HepG2 (cell line): ENCODE data around the gene RECQL5.

Source experiments
- RCOR2 ChIP-seq: IDR thresholded peaks from 2 replicates; pipeline ENCODE4 v1.6.1; 2016; ENCODE audit warnings: missing biosample characterization, missing genetic modification reagents
- ZNF678 ChIP-seq: sonication (generic); formaldehyde crosslinking; IDR thresholded peaks from 2 replicates; pipeline ENCODE4 v1.4.0; 2020; ENCODE audit warnings: mild to moderate bottlenecking, missing genetic modification reagents
- TF ChIP-seq, protein P1 (sequence below): IDR thresholded peaks from 2 replicates; pipeline ENCODE4 v1.6.1; 2016; ENCODE audit warnings: low read depth, missing genetic modification reagents, missing compliant biosample characterization
- TF ChIP-seq, protein P2 (sequence below): IDR thresholded peaks from 2 replicates; pipeline ENCODE4 v1.6.1; 2016; ENCODE audit warnings: low read depth, borderline replicate concordance
- TF ChIP-seq, protein P3 (sequence below): sonication (generic); formaldehyde crosslinking; IDR thresholded peaks from 2 replicates; pipeline ENCODE4 v1.4.0; 2020; ENCODE audit warnings: missing genetic modification reagents, borderline replicate concordance
- TF ChIP-seq, protein P4 (sequence below): sonication (generic); formaldehyde crosslinking; IDR thresholded peaks from 2 replicates; pipeline ENCODE4 v1.8.1; 2023; ENCODE audit warnings: missing genetic modification reagents, inconsistent platforms, borderline replicate concordance
- TF ChIP-seq, protein P5 (sequence below): sonication (generic); formaldehyde crosslinking; IDR thresholded peaks from 2 replicates; pipeline ENCODE4 v1.4.0; 2020; ENCODE audit warnings: missing genetic modification reagents

DNA sequence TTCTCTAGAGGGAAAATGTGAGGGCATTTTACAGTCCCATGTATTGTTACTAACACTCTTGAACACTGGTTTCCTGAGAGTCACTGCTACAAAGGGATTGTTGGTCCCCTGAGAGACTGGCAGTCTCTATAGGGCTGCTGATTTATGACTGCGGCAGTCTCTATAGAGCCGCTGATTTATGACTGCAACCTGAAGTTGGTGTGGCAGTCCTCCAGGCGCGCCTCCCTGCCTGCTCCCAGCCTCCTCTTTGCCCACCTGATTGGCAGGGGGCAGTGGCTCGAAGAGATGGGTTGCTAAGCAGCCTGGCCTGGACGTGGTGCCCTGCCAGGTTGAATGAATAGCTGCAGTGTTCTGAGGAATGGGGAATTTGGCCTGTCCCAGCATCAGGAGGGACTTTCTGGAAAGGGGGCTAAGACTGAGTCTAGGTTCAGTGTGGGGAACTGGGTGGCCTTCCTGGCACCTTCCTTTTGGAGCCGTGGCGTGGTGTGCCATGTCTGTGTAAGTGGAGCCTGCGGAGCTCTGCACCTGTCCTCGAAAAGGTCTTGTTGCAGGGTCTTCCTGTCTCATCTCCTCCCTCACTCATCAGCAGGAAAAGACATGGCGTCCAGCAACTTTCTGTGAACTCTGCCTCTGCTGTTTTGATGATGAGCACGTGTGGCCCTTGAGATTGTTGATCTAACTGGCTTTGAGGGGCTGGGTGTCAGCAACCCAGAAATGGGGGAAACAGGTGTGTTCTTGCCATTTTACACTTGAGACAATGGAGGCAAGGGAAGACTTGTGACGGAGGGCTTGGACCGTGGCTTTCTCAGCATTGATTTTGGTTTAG lies 25.1 kb upstream of the RECQL5 start:
- TF ChIP-seq, protein P1, sequence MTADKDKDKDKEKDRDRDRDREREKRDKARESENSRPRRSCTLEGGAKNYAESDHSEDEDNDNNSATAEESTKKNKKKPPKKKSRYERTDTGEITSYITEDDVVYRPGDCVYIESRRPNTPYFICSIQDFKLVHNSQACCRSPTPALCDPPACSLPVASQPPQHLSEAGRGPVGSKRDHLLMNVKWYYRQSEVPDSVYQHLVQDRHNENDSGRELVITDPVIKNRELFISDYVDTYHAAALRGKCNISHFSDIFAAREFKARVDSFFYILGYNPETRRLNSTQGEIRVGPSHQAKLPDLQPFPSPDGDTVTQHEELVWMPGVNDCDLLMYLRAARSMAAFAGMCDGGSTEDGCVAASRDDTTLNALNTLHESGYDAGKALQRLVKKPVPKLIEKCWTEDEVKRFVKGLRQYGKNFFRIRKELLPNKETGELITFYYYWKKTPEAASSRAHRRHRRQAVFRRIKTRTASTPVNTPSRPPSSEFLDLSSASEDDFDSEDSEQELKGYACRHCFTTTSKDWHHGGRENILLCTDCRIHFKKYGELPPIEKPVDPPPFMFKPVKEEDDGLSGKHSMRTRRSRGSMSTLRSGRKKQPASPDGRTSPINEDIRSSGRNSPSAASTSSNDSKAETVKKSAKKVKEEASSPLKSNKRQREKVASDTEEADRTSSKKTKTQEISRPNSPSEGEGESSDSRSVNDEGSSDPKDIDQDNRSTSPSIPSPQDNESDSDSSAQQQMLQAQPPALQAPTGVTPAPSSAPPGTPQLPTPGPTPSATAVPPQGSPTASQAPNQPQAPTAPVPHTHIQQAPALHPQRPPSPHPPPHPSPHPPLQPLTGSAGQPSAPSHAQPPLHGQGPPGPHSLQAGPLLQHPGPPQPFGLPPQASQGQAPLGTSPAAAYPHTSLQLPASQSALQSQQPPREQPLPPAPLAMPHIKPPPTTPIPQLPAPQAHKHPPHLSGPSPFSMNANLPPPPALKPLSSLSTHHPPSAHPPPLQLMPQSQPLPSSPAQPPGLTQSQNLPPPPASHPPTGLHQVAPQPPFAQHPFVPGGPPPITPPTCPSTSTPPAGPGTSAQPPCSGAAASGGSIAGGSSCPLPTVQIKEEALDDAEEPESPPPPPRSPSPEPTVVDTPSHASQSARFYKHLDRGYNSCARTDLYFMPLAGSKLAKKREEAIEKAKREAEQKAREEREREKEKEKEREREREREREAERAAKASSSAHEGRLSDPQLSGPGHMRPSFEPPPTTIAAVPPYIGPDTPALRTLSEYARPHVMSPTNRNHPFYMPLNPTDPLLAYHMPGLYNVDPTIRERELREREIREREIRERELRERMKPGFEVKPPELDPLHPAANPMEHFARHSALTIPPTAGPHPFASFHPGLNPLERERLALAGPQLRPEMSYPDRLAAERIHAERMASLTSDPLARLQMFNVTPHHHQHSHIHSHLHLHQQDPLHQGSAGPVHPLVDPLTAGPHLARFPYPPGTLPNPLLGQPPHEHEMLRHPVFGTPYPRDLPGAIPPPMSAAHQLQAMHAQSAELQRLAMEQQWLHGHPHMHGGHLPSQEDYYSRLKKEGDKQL (CRISPR knock-in tag): no peak
- TF ChIP-seq, protein P2, sequence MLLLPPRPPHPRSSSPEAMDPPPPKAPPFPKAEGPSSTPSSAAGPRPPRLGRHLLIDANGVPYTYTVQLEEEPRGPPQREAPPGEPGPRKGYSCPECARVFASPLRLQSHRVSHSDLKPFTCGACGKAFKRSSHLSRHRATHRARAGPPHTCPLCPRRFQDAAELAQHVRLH (CRISPR knock-in tag): no peak
- TF ChIP-seq, protein P3, sequence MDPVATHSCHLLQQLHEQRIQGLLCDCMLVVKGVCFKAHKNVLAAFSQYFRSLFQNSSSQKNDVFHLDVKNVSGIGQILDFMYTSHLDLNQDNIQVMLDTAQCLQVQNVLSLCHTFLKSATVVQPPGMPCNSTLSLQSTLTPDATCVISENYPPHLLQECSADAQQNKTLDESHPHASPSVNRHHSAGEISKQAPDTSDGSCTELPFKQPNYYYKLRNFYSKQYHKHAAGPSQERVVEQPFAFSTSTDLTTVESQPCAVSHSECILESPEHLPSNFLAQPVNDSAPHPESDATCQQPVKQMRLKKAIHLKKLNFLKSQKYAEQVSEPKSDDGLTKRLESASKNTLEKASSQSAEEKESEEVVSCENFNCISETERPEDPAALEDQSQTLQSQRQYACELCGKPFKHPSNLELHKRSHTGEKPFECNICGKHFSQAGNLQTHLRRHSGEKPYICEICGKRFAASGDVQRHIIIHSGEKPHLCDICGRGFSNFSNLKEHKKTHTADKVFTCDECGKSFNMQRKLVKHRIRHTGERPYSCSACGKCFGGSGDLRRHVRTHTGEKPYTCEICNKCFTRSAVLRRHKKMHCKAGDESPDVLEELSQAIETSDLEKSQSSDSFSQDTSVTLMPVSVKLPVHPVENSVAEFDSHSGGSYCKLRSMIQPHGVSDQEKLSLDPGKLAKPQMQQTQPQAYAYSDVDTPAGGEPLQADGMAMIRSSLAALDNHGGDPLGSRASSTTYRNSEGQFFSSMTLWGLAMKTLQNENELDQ (CRISPR knock-in tag): no peak
- TF ChIP-seq ZNF678 (CRISPR knock-in tag): no peak
- TF ChIP-seq, protein P4, sequence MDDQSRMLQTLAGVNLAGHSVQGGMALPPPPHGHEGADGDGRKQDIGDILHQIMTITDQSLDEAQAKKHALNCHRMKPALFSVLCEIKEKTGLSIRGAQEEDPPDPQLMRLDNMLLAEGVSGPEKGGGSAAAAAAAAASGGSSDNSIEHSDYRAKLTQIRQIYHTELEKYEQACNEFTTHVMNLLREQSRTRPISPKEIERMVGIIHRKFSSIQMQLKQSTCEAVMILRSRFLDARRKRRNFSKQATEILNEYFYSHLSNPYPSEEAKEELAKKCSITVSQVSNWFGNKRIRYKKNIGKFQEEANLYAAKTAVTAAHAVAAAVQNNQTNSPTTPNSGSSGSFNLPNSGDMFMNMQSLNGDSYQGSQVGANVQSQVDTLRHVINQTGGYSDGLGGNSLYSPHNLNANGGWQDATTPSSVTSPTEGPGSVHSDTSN (CRISPR knock-in tag): no peak
- TF ChIP-seq RCOR2 (CRISPR knock-in tag): no peak
- TF ChIP-seq, protein P5, sequence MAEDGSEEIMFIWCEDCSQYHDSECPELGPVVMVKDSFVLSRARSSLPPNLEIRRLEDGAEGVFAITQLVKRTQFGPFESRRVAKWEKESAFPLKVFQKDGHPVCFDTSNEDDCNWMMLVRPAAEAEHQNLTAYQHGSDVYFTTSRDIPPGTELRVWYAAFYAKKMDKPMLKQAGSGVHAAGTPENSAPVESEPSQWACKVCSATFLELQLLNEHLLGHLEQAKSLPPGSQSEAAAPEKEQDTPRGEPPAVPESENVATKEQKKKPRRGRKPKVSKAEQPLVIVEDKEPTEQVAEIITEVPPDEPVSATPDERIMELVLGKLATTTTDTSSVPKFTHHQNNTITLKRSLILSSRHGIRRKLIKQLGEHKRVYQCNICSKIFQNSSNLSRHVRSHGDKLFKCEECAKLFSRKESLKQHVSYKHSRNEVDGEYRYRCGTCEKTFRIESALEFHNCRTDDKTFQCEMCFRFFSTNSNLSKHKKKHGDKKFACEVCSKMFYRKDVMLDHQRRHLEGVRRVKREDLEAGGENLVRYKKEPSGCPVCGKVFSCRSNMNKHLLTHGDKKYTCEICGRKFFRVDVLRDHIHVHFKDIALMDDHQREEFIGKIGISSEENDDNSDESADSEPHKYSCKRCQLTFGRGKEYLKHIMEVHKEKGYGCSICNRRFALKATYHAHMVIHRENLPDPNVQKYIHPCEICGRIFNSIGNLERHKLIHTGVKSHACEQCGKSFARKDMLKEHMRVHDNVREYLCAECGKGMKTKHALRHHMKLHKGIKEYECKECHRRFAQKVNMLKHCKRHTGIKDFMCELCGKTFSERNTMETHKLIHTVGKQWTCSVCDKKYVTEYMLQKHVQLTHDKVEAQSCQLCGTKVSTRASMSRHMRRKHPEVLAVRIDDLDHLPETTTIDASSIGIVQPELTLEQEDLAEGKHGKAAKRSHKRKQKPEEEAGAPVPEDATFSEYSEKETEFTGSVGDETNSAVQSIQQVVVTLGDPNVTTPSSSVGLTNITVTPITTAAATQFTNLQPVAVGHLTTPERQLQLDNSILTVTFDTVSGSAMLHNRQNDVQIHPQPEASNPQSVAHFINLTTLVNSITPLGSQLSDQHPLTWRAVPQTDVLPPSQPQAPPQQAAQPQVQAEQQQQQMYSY (CRISPR knock-in tag): no peak
